GM19468 (cell line): Measurements from ENCODE around the gene SLC9A3.
A peak's percentile ranks its signal among the peaks of the same experiment; 100 is the strongest.

Experiments used
- ATAC-seq: cut with Tn5 transposase; IDR thresholded peaks from one replicate; pipeline ENCODE4 v1.9.1; 2021; ENCODE audit warnings: mild to moderate bottlenecking, moderate library complexity, moderate number of reproducible peaks; ENCODE audit not compliant: unreplicated experiment; ENCODE audit errors: extremely low read depth

SLC9A3 gene

DNA sequence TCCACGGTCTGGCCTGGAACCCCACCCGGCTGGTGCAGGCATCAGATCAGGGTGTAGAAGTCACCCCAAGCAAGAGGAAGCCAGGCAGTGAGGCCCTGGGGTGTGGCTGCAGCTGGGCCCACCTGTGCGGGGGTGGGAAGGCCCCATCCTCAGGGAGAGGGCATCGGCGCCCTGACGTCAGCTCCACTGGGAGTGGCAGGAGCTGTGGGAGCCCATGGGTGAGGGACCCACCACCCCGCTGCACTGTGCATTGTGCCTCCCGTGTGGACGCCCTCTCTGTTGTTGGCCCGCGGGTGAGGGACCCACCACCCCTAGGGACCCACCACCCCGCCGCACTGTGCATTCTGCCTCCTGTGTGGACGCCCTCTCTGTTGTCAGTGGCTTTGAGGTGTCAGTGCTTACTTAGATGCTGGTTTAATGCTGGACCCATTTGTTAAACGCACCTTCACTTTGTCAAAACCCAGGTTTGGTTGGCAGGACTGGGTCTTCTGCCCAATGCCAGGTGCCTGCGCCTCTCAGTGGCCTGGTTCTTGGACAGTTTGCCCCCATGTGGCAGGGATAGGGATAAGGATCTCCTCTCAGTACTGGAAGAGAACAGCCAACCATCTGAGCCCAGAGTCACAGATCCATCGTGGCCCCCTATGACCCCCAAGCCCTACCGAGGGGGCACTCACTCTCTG, 88.1 kb downstream of the SLC9A3 start:
- no peak for ATAC-seq

GRCh38 chr5:435156-435790, 89.0 kb downstream of the SLC9A3 start:
- no peak for ATAC-seq

GRCh38 chr5:434443-435146, 89.7 kb downstream of the SLC9A3 start:
- ATAC-seq = no peak

GRCh38 chr5:433836-434235, 90.4 kb downstream of the SLC9A3 start:
- ATAC-seq = no peak

- ATAC-seq = no peak
Observed at GRCh38 chr5:432928-433791, 91.1 kb downstream of the SLC9A3 start.

- ATAC-seq = no peak
Observed at GRCh38 chr5:432201-432927, 91.9 kb downstream of the SLC9A3 start.

GRCh38 chr5:431711-432050, 92.6 kb downstream of the SLC9A3 start:
- no peak for ATAC-seq

DNA sequence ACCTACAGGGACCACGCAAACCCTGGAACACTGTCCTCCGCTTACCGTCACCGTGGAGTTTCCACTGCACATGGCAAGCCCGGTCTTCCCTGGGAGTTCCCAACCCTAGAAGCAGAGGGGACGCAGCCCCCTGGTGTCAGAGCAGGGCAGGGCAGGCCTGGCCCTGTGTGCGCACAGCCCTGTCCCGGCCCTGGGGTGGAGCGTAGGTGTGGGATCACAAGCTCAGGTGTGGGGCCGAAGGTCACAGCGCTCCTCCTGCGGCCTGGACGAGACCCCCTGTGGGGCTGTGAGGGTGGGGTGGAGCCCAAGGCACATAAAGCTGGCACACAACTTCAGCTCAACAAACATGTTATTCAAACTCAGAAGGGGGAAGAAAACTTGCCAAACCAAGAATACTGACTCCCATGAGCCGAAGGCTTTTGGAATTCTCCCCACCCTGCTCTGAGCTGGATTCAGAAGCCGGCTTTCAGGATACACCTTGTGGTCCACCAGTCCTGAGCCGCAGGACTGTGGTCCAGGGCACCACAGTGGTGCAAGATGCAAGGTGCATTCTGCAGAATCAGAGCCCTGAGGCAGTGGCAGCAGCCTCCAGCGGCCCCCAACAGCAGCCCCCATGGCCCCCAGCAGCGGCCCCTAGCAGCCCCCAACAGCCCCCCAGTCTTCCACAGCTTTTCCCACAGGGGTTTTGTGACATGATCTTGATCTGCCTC, 93.1 kb downstream of the SLC9A3 start:
- no peak for ATAC-seq

GRCh38 chr5:430214-430925, 93.9 kb downstream of the SLC9A3 start:
- no peak for ATAC-seq

- no peak for ATAC-seq
Observed at GRCh38 chr5:429453-430188, 94.6 kb downstream of the SLC9A3 start.

DNA sequence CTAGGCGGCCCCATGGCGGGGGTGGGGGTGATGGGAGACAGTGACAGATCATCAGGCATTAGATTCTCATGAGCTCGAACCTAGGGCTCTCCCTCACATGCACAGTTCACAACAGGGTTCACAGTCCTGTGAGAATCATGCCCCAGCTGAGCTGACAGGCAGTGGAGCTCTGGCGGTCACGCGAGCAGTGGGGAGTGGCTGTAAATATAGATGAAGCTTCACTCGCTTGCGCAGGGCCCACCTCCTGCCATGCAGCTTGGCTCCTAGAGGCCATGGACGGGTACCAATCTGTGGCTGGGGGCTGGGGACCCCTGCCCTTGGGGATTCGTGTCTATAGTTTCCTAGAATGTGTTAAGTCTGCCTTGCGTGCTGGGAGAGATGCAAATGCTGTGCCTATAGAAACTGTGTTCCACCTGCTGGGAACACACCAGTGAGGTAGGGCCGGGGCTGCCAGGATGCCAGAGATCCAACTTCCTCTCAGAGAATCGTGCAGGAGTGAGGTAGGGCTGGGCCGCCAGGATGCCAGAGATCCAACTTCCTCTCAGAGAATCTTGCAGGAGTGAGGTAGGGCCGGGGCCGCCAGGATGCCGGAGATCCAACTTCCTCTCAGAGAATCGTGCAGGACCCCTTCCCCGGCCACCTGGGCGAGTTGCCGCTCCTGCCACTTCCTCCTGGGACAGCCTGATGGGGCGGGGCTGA, 95.3 kb downstream of the SLC9A3 start:
- no peak for ATAC-seq

- ATAC-seq = no peak
Observed at GRCh38 chr5:428219-428618, 96.0 kb downstream of the SLC9A3 start.

GRCh38 chr5:427415-428087, 96.7 kb downstream of the SLC9A3 start:
- ATAC-seq = no peak

DNA sequence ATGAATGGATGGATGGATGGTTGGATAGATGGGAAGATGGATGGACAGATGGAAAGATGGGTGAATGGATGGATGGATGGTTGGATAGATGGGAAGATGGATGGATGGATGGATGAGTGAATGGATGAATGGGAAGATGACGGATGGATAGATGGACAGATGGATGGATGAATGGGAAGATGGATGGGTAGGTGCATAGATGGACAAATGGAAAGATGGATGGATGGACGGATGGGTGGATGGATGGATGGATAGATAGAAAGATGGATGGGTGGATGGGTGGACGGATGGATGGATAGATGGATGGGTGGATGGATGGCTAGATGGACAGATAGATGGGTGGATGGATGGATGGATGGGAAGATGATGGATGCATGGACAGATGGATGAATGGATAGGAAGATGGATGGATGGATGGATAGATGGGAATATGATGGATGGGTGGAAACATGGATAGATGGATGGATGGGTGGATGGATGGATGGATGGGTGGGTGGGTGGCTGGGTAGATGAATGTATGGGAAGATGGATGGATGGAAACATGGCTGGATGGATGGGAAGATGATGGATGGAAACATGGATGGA, 97.8 kb downstream of the SLC9A3 start:
- ATAC-seq = no peak

DNA sequence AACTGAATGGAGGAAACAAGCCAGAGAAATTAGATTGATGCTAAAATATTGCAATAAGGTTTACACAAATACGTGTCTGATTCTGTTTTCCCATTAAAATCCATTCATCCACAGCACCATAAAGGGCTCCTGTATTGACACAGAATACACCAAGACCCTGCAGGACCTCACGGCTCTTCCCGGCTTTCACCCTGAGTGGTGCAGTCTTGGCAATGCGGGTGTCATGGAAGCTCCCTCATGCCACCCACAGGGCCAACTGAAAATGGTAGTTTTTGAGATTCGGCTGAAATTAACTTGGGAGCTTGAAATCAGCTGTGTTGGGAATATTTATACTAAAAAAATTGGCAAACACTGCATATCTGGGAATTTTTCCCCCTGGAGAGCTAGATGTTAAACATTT, 98.5 kb downstream of the SLC9A3 start:
- ATAC-seq = no peak

DNA sequence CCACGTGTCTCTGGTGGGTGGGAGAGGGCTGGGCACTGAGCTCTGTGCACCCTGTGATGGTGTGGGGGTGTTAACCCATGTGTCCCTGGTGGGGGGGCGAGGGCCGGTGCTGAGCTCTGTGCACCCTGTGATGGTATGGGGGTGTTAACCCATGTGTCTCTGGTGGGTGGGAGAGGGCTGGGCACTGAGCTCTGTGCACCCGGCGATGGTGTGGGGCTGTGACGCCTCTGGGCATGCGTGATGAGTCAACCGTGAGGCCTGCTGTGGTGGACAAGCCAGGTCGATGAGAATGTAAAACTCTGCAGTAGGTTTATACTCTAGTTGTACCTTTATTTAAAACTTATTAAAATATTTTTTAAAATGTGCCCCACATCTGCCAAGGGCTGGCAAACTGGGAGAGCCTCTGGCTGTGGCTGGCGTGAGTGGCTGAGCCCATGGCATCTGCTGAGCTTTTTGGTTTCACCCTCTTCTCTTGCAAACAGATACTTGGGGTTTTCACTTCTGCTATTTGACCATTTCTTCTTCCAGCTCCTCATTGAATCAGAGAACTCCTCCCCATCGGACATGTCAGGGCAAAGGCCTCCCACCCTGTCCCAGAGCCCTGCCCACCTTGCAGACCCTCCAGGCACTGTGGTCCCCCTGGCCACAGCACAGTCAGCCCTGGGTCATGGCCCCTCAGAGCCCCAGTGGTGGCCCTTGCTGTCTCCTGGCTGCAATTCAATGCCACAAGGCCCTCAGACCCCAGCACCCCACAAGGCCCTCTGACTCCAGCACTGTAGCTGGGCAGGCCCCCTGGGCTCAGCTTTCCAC, 99.7 kb downstream of the SLC9A3 start:
- peak; percentile 77 for ATAC-seq
